ENCODE data around the gene SUZ12.
"Not testable (repeated sequence)": the region's sequence is repeated elsewhere in the genome, so short reads cannot be mapped to it uniquely, and the experiment has no call there.

Gene SUZ12

DNA sequence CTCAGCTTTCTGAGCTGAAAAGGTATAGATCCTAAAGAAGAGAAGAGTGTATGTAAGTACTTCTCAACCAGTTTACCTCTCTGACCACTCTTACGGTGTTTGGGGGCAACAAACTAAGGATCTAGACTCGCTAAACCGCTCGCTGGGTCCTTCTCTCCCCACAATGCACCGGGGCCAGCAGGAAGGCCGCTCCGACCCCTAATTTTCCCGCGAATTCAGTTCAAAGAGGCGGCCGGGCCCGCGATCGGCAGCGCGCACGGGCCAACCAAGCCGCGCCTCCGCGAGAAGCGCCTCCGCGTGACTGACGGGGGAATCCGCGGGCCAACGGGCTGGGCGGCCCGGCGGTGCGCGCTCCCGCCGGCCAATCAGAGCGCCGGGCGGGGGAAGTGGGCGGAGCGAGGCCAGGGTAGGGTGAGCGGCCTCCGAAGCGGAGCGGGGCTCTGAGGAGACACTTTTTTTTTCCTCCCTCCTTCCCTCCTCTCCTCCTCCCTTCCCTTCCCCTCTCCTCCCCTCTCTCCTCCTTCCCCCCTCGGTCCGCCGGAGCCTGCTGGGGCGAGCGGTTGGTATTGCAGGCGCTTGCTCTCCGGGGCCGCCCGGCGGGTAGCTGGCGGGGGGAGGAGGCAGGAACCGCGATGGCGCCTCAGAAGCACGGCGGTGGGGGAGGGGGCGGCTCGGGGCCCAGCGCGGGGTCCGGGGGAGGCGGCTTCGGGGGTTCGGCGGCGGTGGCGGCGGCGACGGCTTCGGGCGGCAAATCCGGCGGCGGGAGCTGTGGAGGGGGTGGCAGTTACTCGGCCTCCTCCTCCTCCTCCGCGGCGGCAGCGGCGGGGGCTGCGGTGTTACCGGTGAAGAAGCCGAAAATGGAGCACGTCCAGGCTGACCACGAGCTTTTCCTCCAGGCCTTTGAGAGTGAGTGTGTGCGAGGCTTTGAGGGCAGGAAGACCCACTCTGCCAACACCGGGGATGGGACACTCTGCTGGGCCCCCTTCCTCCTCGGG lies at the start of gene SUZ12:
SUZ12 (plus strand) TSS at position 393 of the 995 bp plus-strand sequence; CDS start at position 633, 240 bp downstream.
- POLR2A ChIA-PET; DNase-seq (ENCODE audit: extremely low spot score); CTCF ChIA-PET: not testable (repeated sequence)

DNA sequence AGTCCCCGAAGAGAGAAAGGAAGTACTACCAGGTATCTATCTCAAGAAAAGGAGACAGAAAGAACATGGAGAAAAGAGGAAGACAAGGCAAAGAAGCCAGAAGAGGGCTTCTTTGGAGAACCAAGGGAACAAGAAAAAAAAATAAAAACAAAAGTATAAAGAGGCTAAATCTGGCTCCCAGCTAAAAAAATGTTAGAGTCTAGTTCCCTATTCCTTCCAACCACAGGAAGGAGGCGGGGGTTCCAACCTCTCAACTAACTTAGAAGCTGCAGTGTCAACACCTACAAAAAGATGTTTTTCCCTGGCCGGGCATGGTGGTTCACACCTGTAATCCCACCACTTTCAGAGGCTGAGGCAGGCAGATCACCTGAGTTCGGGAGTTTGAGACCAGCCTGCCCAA lies 48.7 kb upstream of the SUZ12 start:
- TF ChIP-seq, protein P1, sequence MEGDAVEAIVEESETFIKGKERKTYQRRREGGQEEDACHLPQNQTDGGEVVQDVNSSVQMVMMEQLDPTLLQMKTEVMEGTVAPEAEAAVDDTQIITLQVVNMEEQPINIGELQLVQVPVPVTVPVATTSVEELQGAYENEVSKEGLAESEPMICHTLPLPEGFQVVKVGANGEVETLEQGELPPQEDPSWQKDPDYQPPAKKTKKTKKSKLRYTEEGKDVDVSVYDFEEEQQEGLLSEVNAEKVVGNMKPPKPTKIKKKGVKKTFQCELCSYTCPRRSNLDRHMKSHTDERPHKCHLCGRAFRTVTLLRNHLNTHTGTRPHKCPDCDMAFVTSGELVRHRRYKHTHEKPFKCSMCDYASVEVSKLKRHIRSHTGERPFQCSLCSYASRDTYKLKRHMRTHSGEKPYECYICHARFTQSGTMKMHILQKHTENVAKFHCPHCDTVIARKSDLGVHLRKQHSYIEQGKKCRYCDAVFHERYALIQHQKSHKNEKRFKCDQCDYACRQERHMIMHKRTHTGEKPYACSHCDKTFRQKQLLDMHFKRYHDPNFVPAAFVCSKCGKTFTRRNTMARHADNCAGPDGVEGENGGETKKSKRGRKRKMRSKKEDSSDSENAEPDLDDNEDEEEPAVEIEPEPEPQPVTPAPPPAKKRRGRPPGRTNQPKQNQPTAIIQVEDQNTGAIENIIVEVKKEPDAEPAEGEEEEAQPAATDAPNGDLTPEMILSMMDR (IDR thresholded peaks at IDR 0.05; ENCODE audit: control extremely low read depth, extremely low read depth, low read depth, missing control alignments) = no peak
- ChIA-PET CTCF (interaction anchor here (2.8 kb wide), 1 partner anchor 13 kb away, joined by 13 read pairs; the partner anchor contains the start of gene UTP6), POLR2A (interaction anchor here (0.5 kb wide), 1 partner anchor 369 kb away, joined by 4 read pairs; no protein-coding TSS in a partner anchor)
- DNase-seq (ENCODE audit: extremely low spot score) = peak; percentile 23

DNA sequence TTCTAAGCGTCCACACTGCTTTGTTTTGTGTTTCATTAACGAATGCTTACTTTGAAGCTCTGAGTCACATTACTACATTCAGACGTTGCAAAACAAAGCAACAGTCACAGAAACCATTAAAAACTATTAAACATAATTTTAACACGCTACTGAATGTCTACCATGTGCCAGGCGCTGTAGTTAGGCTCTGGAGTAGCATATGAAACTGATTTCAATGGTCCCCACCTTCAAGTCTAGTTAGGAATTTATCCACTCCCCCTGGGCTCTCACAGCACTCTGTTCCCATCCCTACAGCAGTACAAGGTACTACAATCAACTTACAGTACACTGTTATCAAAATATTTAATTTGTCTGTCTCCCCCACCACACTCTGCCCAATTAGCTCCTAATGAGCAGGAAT lies 35.9 kb upstream of the SUZ12 start:
- TF ChIP-seq, protein P1 (IDR thresholded peaks at IDR 0.05; ENCODE audit: control extremely low read depth, extremely low read depth, low read depth, missing control alignments) = no peak
- no peak for DNase-seq (ENCODE audit: extremely low spot score)
- ChIA-PET CTCF (interaction anchor here (0.6 to 2.2 kb wide), 21 partner anchors 8 to 462 kb away, joined by 3 to 15 read pairs (median 5); partner anchors contain the start of gene COPRS), POLR2A (interaction anchor here (1.0 kb wide), 1 partner anchor 10 kb away, joined by 5 read pairs; no protein-coding TSS in a partner anchor)

DNA sequence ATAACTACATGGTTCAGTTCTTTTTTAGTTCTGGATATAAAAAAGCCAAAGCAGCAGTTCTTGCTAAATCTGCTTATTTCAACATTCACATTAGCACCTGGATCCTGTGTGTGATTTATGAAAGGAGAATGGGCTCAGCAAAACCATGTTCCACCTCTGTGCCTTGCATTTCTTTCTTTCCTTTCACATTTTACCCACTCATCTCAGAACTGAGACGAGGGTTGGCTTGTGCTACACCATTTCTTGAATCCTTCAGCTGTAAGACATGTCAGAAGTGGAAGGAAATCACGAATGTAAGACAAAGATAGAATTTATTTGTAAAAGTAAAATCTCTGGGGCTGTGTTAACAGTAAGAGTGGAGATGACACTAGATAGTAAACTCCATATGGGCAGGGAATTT lies 34.1 kb upstream of the SUZ12 start:
- POLR2A ChIA-PET = no interaction called here
- TF ChIP-seq, protein P1 (IDR thresholded peaks at IDR 0.05; ENCODE audit: control extremely low read depth, extremely low read depth, low read depth, missing control alignments) = no peak
- CTCF ChIA-PET = interaction anchor here (0.8 to 2.2 kb wide), 7 partner anchors 8 to 60 kb away, joined by 3 to 15 read pairs (median 4); partner anchors contain the start of gene COPRS
- DNase-seq (ENCODE audit: extremely low spot score) = peak; percentile 26

DNA sequence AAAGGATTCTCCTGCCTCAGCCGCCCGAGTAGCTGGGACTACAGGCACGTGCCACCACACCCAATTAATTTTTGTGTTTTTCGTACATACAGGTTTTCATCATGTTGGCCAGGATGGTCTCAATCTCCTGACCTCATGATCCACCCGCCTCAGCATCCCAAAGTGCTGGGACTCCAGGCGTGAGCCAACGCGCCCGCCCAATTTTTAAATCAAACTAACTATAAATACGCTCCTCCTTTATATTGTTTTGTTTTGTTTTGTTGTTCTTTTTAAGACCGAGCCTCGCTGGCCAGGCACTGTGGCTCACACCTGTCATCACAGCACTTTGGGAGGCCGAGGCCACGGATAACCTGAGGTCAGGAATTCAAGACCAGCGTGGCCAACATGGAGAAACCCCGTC lies 33.4 kb upstream of the SUZ12 start:
- POLR2A ChIA-PET = no interaction called here
- no peak for DNase-seq (ENCODE audit: extremely low spot score)
- TF ChIP-seq, protein P1 (IDR thresholded peaks at IDR 0.05; ENCODE audit: control extremely low read depth, extremely low read depth, low read depth, missing control alignments) = no peak
- CTCF ChIA-PET = interaction anchor here (1.0 to 1.9 kb wide), 2 partner anchors 10 to 12 kb away, joined by 3 to 6 read pairs; no protein-coding TSS in a partner anchor

DNA sequence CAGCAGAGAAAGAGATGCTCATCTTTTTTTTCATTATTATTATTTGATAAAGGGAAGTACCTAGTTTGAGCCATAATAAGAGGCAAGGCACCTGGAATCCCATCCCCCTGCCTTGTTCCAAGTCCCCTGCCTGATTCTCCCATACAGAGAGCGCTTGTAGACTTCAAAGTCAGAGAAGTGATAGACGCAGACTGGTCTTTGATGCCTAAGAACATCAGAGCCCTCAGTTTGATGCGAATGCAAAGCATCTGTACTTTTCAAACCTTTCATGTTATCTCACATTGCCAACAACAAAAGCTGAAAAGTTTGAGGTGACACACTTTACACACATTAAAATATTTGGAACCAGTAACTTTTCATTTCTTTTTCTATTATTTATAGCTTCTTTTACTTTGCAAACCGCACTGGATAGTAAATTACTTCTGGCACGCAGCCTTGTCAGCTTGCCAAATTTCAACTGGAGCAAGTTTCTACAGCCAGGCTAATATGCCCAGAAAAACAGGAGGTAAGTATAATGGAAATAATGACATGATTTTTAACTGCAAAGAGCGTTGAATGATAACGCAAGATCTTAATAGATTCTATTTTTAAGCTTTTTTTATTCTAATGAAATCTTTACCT lies 29.4 kb upstream of the SUZ12 start:
- CTCF ChIA-PET = interaction anchor here (1.3 kb wide), 1 partner anchor 10 kb away, joined by 4 read pairs; no protein-coding TSS in a partner anchor
- POLR2A ChIA-PET = no interaction called here
- DNase-seq (ENCODE audit: extremely low spot score) = no peak
- TF ChIP-seq, protein P1 (IDR thresholded peaks at IDR 0.05; ENCODE audit: control extremely low read depth, extremely low read depth, low read depth, missing control alignments) = no peak

Measured in GM10248 (cell line).